Neural progenitor cell (in vitro differentiated cells): ENCODE measurements around the gene LAP3.
"Not testable (repeated sequence)": the region's sequence is repeated elsewhere in the genome, so short reads cannot be mapped to it uniquely, and the experiment has no call there.

ENCODE experiments used
- EZH2 ChIP-seq: fragments of 200-600 bp; sonication (generic); IDR thresholded peaks from 2 replicates; pipeline ENCODE4 v1.6.1; 2017; ENCODE audit warnings: antibody characterized with exemption, mild to moderate bottlenecking, moderate library complexity
- TF ChIP-seq, protein P1 (sequence below): fragments of 200-600 bp; sonication (generic); IDR thresholded peaks from 2 replicates; pipeline ENCODE4 v1.5.1; 2017; ENCODE audit warnings: antibody characterized with exemption, mild to moderate bottlenecking

DNA sequence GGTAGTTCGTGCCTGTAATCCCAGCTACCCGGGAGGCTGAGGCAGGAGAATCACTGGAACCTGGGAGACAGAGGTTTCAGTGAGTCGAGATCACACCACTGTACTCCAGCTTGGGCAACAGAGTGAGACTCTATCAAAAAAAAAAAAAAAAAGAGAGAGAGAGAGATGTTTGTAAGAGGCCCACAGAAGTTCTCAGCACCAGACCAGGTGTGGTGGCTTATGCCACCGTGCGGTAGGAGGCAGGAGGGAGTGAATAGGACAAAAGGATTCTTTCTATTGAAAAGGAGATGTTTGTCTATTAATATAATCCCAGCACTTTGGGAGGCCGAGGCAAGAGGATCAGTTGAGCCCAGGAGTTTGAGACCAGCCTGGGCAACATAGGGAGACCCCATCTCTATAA is 39.9 kb upstream of the LAP3 start:
- not testable (repeated sequence) for TF ChIP-seq EZH2
- TF ChIP-seq, protein P1, sequence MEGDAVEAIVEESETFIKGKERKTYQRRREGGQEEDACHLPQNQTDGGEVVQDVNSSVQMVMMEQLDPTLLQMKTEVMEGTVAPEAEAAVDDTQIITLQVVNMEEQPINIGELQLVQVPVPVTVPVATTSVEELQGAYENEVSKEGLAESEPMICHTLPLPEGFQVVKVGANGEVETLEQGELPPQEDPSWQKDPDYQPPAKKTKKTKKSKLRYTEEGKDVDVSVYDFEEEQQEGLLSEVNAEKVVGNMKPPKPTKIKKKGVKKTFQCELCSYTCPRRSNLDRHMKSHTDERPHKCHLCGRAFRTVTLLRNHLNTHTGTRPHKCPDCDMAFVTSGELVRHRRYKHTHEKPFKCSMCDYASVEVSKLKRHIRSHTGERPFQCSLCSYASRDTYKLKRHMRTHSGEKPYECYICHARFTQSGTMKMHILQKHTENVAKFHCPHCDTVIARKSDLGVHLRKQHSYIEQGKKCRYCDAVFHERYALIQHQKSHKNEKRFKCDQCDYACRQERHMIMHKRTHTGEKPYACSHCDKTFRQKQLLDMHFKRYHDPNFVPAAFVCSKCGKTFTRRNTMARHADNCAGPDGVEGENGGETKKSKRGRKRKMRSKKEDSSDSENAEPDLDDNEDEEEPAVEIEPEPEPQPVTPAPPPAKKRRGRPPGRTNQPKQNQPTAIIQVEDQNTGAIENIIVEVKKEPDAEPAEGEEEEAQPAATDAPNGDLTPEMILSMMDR = not testable (repeated sequence)
